HepG2 (cell line): ENCODE data around the gene NXPH1. TPM values are rescaled to one million over a fixed set of nuclear protein-coding genes. Genes with fewer than 3 reads are reported as not detected.

ENCODE experiments used
- ATAC-seq: fragments of 200-7000 bp; cut with Tn5 transposase; 3 replicates; pipeline ENCODE4 v1.9.1; 2020; ENCODE audit warnings: mild to moderate bottlenecking, moderate library complexity
- BruUV-seq: library from RNA; stranded (reverse); fragments of 400-500 nt; replicated peaks from 2 replicates; lab custom pipeline; 2021; lab: Mats Ljungman, UMichigan
- CTCF ChIA-PET: fragments of 300-600 bp; formaldehyde crosslinking; extraction: SDS; loops from one replicate; lab custom pipeline; 2021; ENCODE audit warnings: low total read pairs, inconsistent platforms, low intra/inter-chr PET ratio; lab: Yijun Ruan, JAX
- POLR2A ChIA-PET: fragments of 350-600 bp; sonication (Branson Sonifier 250); formaldehyde crosslinking; loops from one replicate; lab custom pipeline; 2020; ENCODE audit warnings: antibody characterized with exemption, inconsistent platforms; lab: Yijun Ruan, JAX
- DNase-seq: peaks from one replicate; pipeline ENCODE4 v3.0.0-alpha.2; 2015; ENCODE audit warnings: low spot score
- FAIRE-seq: peaks from 3 replicates; lab custom pipeline; 2011; peaks lifted over from hg19 to GRCh38; lab: Jason Lieb, UNC
- H2AFZ ChIP-seq: one replicate; pipeline ENCODE4 v1.6.1; 2011; ENCODE audit warnings: low read length, inconsistent platforms
- H3K27ac ChIP-seq: fragments of 300-600 bp; 3 replicates; pipeline ENCODE4 v1.8.0; 2011; ENCODE audit warnings: mixed run types, mild to moderate bottlenecking, mixed read lengths, low read length, inconsistent platforms; ENCODE audit not compliant: insufficient read depth; ENCODE audit errors: extremely low read length
- H3K27me3 ChIP-seq, 2 experiments: fragments of 200-600 bp in 1 of 2; 2 replicates in 1 of 2; 3 replicates in 1 of 2; pipeline versions ENCODE4 v1.6.0 to v1.8.0; 2011; ENCODE audit warnings: low read length in 2 of 2, mild to moderate bottlenecking in 2 of 2, moderate library complexity in 2 of 2, inconsistent platforms in 1 of 2; ENCODE audit not compliant: insufficient read depth in 2 of 2, control insufficient read depth in 1 of 2
- H3K36me3 ChIP-seq, 2 experiments: fragments of 200-600 bp in 1 of 2; replicated peaks in 1 of 2; 2 replicates in 1 of 2; 3 replicates in 1 of 2; pipeline versions ENCODE4 v1.5.1 to v1.8.0; 2011; ENCODE audit warnings: low read length in 2 of 2, inconsistent platforms in 1 of 2; ENCODE audit not compliant: insufficient read depth in 2 of 2, control insufficient read depth in 1 of 2
- H3K4me1 ChIP-seq: 2 replicates; pipeline ENCODE4 v1.5.1; 2012; ENCODE audit warnings: low read length, inconsistent platforms; ENCODE audit not compliant: insufficient read depth
- H3K4me2 ChIP-seq: 2 replicates; pipeline ENCODE4 v1.6.0; 2011; ENCODE audit warnings: low read depth, low read length, inconsistent platforms
- H3K4me3 ChIP-seq, 3 experiments: fragments of 200-600 bp in 1 of 3; sonication (generic), shearing (Covaris generic) in 1 of 3; replicated peaks in 1 of 3; 2 replicates each; pipeline ENCODE4 v1.5.1; 2011 to 2016; ENCODE audit warnings: low read length in 3 of 3, inconsistent platforms in 2 of 3, low read depth in 2 of 3, mild to moderate bottlenecking in 2 of 3, control low read depth in 1 of 3, mixed read lengths in 1 of 3; ENCODE audit not compliant: insufficient read depth in 1 of 3
- H3K79me2 ChIP-seq: one replicate; pipeline ENCODE4 v1.6.1; 2011; ENCODE audit warnings: low read length, inconsistent platforms; ENCODE audit not compliant: insufficient read depth
- H3K9ac ChIP-seq: 2 replicates; pipeline ENCODE4 v1.6.0; 2011; ENCODE audit warnings: mild to moderate bottlenecking, low read depth, low read length, inconsistent platforms; ENCODE audit not compliant: insufficient read depth
- H3K9me3 ChIP-seq: 2 replicates; pipeline ENCODE4 v1.5.1; 2012; ENCODE audit warnings: mild to moderate bottlenecking, low read length
- H4K20me1 ChIP-seq: 2 replicates; pipeline ENCODE4 v1.6.0; 2011; ENCODE audit warnings: inconsistent platforms, mild to moderate bottlenecking, low read length, moderate library complexity; ENCODE audit not compliant: insufficient read depth
- ATF1 ChIP-seq: IDR thresholded peaks from 2 replicates; pipeline ENCODE4 v1.6.1; 2016; ENCODE audit warnings: mild to moderate bottlenecking, control low read depth
- FOXK1 ChIP-seq: sonication (generic); formaldehyde crosslinking; IDR thresholded peaks from 2 replicates; pipeline ENCODE4 v1.4.0; 2020; ENCODE audit warnings: low read depth, missing genetic modification reagents, borderline replicate concordance
- HDAC6 ChIP-seq: fragments of 200-600 bp; sonication (generic); IDR thresholded peaks from 2 replicates; pipeline ENCODE4 v1.7.0; 2017; ENCODE audit warnings: mild to moderate bottlenecking, antibody characterized with exemption, low read length, low read depth
- MBNL3 ChIP-seq: fragments of 250-450 bp; sonication (Bioruptor Pico); conservative IDR thresholded peaks from 2 replicates; pipeline ENCODE4 v1.8.0; 2022; ENCODE audit warnings: mild to moderate bottlenecking, inconsistent platforms
- MLLT10 ChIP-seq: sonication (generic); formaldehyde crosslinking; IDR thresholded peaks from 2 replicates; pipeline ENCODE4 v1.4.0; 2020; ENCODE audit warnings: missing genetic modification reagents
- MZF1 ChIP-seq: sonication (generic); formaldehyde crosslinking; IDR thresholded peaks from 2 replicates; pipeline ENCODE4 v1.8.1; 2023; ENCODE audit warnings: mild to moderate bottlenecking, missing genetic modification reagents, borderline replicate concordance
- NCOA1 ChIP-seq: sonication (generic); formaldehyde crosslinking; IDR thresholded peaks from 2 replicates; pipeline ENCODE4 v1.9.0; 2021; ENCODE audit warnings: missing genetic modification reagents
- POGZ ChIP-seq: sonication (generic); formaldehyde crosslinking; IDR thresholded peaks from 2 replicates; pipeline ENCODE4 v1.4.0; 2020; ENCODE audit warnings: mild to moderate bottlenecking, missing genetic modification reagents
- THYN1 ChIP-seq: sonication (generic); formaldehyde crosslinking; IDR thresholded peaks from 2 replicates; pipeline ENCODE4 v1.8.1; 2023; ENCODE audit warnings: low read depth, mild to moderate bottlenecking, moderate library complexity, missing genetic modification reagents, borderline replicate concordance
- YY1 ChIP-seq: IDR thresholded peaks from 2 replicates; pipeline ENCODE4 v1.6.1; 2011; ENCODE audit warnings: low read length, low read depth, moderate library complexity, mild to moderate bottlenecking; ENCODE audit not compliant: insufficient read depth, insufficient replicate concordance
- ZKSCAN1 ChIP-seq: fragments of 150-350 bp; IDR thresholded peaks from 2 replicates; pipeline ENCODE4 v1.6.1; 2014; ENCODE audit warnings: low read length
- ZNF20 ChIP-seq: sonication (generic); formaldehyde crosslinking; IDR thresholded peaks from 2 replicates; pipeline ENCODE4 v1.4.0; 2020; ENCODE audit warnings: mild to moderate bottlenecking, moderate library complexity, missing genetic modification reagents
- WGBS: methylation state at CpG from one replicate; pipeline ENCODE4 v1.1.6; 2017; ENCODE audit warnings: low lambda C conversion rate; 5-methylcytosine and 5-hydroxymethylcytosine counted together
- in situ Hi-C: cut with HindIII; loops from 2 replicates; pipeline ENCODE4 v1.10.0; 2017; ENCODE audit warnings: low pct_unique_long_range_greater_than_20kb; ENCODE audit not compliant: extremely low pct_ligation_motif_present
- intact Hi-C: fragments of 100-400 bp; cut with micrococcal nuclease; formaldehyde crosslinking; loops from one replicate; pipeline ENCODE4 v1.10.0; 2022; ENCODE audit not compliant: unreplicated experiment
- polyA plus RNA-seq, 8 experiments: library from polyadenylated mRNA; depleted of rRNA in 3 of 8; stranded (reverse) in 7 of 8; unstranded in 1 of 8; fragments of >200 nt; fragmentation: Illumina TruSeq in 4 of 8; extraction: Trizol in 4 of 8; gene quantifications; 2 replicates each; pipeline versions ENCODE4 v1.2.1 to v1.2.3, GENCODE V29; 2011 to 2016; ENCODE audit warnings: low read depth in 4 of 8, missing spikeins in 1 of 8, mixed read lengths in 1 of 8; ENCODE audit not compliant: insufficient read depth in 1 of 8
- total RNA-seq, 5 experiments: library from RNA; depleted of rRNA; stranded (reverse); fragments of >200 nt; fragmentation: Illumina TruSeq; extraction: Trizol; gene quantifications; 2 replicates each; pipeline ENCODE4 v1.2.3, GENCODE V29; 2016; ENCODE audit warnings: low read depth in 1 of 5
- TF ChIP-seq, protein P1 (sequence below): sonication (generic); formaldehyde crosslinking; IDR thresholded peaks from 2 replicates; pipeline ENCODE4 v1.8.1; 2023; ENCODE audit warnings: mild to moderate bottlenecking, missing genetic modification reagents
- TF ChIP-seq, protein P2 (sequence below): sonication (generic); formaldehyde crosslinking; IDR thresholded peaks from 2 replicates; pipeline ENCODE4 v1.8.0; 2022; ENCODE audit warnings: mild to moderate bottlenecking, missing genetic modification reagents, moderate library complexity
- TF ChIP-seq, protein P3 (sequence below): sonication (generic); formaldehyde crosslinking; IDR thresholded peaks from 2 replicates; pipeline ENCODE4 v1.9.0; 2021; ENCODE audit warnings: missing genetic modification reagents, mild to moderate bottlenecking, borderline replicate concordance

The NXPH1 gene
- total and polyA plus RNA-seq, 2 of the 13 experiments (the other 11 are each of a cell fraction or from before 2014, with no cell fraction given): not detected

DNA sequence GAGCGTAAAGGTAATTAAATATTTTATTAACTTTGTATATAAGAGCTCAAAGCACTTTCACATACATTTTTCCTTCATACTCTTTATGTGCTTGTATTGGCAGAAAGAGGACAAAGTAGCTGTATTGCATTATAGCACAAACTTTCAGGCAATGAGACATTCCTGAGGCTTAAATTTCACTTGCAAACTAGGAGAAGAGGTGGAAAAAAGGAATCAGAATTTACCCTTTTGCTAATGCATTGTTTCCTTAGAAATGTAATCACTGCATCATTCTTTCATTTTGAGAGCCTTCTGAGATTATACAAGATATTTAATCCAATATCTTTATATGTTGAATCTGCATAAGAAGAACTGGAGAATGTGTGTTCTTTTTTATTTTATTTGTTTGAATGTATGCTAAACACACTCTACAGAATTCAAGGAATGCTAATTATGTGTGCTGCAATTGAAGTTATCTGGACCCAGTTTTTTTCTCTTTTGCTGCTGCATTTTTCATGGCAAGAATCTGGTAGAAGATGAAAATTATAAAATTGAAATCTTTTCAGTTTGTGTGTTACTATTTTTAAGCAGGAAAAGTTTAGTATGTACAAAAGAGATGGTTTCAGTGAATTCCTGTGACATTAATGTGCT is 185.1 kb downstream of the NXPH1 start:
- intact Hi-C loops: no loop called here
- Histone ChIP-seq H3K9me3 (no peaks in the 10 kb centered on the region), H3K27ac (no peak overlapping the region), H3K36me3 (no peaks in the 10 kb centered on the region), H3K4me1 (no peaks in the 10 kb centered on the region), H3K27me3 (no peaks in the 10 kb centered on the region), H2AFZ (no peak overlapping the region), H3K9ac (no peak overlapping the region), H4K20me1 (no peaks in the 10 kb centered on the region), H3K4me2 (no peak overlapping the region), H3K79me2 (no peaks in the 10 kb centered on the region), H3K4me3 (no peak overlapping the region)
- FAIRE-seq (no peak), ATAC-seq (no peak), DNase-seq (no peak)
- BruUV-seq: no TSS peak
- ChIA-PET POLR2A (no interaction called here), CTCF (no interaction called here)
- TF ChIP-seq, protein P1, sequence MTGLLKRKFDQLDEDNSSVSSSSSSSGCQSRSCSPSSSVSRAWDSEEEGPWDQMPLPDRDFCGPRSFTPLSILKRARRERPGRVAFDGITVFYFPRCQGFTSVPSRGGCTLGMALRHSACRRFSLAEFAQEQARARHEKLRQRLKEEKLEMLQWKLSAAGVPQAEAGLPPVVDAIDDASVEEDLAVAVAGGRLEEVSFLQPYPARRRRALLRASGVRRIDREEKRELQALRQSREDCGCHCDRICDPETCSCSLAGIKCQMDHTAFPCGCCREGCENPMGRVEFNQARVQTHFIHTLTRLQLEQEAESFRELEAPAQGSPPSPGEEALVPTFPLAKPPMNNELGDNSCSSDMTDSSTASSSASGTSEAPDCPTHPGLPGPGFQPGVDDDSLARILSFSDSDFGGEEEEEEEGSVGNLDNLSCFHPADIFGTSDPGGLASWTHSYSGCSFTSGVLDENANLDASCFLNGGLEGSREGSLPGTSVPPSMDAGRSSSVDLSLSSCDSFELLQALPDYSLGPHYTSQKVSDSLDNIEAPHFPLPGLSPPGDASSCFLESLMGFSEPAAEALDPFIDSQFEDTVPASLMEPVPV (CRISPR knock-in tag): no peak
- TF ChIP-seq NCOA1 (CRISPR knock-in tag) (no peak), ZKSCAN1 (no peak)
- in situ Hi-C loops: no loop called here
- WGBS: 8% methylated on average over 1 of the region's 1 CpG

DNA sequence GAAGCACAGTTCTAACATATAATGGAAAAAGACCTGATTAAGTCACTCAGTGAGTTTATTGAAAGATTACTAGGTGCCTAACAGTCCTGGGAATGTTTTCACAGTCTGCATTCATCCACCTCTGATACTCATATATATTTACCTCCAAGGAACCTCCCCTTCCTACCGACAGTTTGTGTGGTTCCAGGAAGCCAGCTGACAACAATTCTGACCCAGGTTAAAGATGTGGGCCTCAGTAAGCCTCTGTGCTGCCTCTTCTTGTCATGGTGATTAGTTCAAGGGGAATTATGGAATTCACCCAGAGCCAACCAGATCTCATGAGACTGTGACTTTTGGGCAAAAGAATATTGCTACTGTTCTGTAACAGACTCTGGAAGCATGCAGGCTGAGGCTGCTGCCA is 186.8 kb downstream of the NXPH1 start:
- ATAC-seq: no peak
- no peak for TF ChIP-seq YY1
- TF ChIP-seq ZNF20: no peak
- TF ChIP-seq MBNL3 (CRISPR knock-in tag): no peak
- TF ChIP-seq HDAC6: no peak
- no peak for TF ChIP-seq ATF1 (CRISPR knock-in tag)
- no peak for TF ChIP-seq POGZ (CRISPR knock-in tag)
- TF ChIP-seq MLLT10: no peak
- no peak for TF ChIP-seq THYN1 (CRISPR knock-in tag)
- TF ChIP-seq MZF1 (CRISPR knock-in tag): no peak
- TF ChIP-seq, protein P2, sequence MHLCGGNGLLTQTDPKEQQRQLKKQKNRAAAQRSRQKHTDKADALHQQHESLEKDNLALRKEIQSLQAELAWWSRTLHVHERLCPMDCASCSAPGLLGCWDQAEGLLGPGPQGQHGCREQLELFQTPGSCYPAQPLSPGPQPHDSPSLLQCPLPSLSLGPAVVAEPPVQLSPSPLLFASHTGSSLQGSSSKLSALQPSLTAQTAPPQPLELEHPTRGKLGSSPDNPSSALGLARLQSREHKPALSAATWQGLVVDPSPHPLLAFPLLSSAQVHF (CRISPR knock-in tag): no peak
- TF ChIP-seq FOXK1: no peak
- TF ChIP-seq, protein P3, sequence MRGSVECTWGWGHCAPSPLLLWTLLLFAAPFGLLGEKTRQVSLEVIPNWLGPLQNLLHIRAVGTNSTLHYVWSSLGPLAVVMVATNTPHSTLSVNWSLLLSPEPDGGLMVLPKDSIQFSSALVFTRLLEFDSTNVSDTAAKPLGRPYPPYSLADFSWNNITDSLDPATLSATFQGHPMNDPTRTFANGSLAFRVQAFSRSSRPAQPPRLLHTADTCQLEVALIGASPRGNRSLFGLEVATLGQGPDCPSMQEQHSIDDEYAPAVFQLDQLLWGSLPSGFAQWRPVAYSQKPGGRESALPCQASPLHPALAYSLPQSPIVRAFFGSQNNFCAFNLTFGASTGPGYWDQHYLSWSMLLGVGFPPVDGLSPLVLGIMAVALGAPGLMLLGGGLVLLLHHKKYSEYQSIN (CRISPR knock-in tag): no peak

More for the DNA sequence above, 186.8 kb downstream of the NXPH1 start:
- Histone ChIP-seq H2AFZ (no peak overlapping the region), H3K36me3 (no peaks in the 10 kb centered on the region), H3K9ac (no peak overlapping the region), H3K4me2 (no peak overlapping the region), H3K27me3 (no peaks in the 10 kb centered on the region), H3K4me1 (no peaks in the 10 kb centered on the region), H4K20me1 (no peaks in the 10 kb centered on the region), H3K27ac (no peak overlapping the region), H3K79me2 (no peaks in the 10 kb centered on the region), H3K9me3 (no peaks in the 10 kb centered on the region), H3K4me3 (no peak overlapping the region)
- FAIRE-seq (no peak), DNase-seq (no peak)
- ChIA-PET POLR2A (no interaction called here), CTCF (no interaction called here)
- in situ Hi-C loops: no loop called here
- BruUV-seq: no TSS peak
- intact Hi-C loops: no loop called here
- WGBS: 0% methylated on average over 1 of the region's 1 CpG
